ENCODE measurements around the gene STAG3. TPM values are rescaled to one million over a fixed set of nuclear protein-coding genes. Genes with fewer than 3 reads are reported as not detected.

The STAG3 gene
- total and polyA plus RNA-seq, 2 of the 8 experiments (the other 6 are each of a cell fraction or from before 2014, with no cell fraction given) = 1.3 to 3.3 TPM

DNA sequence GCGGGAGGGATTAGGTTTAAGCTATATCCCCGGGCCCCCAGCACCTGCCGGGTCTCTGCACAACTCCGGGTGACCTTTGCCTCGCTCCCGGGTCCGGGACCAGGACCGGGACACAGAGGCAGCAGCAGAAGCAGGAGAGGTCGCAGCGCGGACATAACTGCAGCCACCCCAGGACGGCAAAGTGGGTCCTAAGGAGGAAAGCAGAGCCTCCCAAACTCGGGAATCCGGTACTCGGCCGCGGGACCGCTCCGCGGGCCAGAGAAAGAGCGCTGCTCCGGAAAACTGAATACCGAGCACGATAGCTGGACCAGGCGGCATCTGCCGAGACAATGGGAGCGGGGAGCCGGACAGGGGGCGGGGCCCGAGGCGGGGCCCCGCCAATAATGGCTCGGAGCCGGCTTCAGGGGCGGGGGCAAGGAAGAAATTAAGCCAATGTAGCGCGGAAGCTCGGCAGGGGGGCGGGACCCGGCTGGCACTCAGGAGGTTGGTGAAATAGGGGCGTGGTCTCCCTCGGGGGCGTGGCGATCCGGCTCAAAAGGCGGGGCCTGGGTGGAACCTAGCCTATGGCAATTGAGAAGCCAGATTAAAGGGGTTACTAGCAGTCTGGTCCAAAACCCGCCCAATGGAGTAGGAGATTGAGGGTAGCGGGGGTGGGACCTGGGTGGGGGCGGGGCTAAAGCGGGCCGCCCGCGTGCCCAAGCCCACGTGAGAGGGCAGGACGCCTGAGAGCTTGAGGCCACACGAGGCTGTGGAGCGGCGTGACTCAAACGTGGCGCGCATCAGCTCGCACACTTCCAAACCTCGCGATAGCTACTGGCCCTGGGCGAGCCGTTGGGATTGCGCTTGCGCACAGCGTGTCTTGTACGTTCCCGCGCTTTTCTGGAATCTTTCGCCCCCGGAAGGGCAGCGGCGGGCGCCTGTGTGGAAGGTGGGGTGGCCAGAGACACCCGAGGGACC is at the start of gene STAG3, which contains the start of gene GPC2 (continued):
- TF ChIP-seq RNF2 (IDR thresholded peaks at IDR 0.05; ENCODE audit: borderline replicate concordance, low read depth, low read length, missing control alignments, poor library complexity, severe bottlenecking) (peak; percentile 77), PHF8 (conservative IDR thresholded peaks at IDR 0.05; ENCODE audit: low read depth, low read length) (peak; percentile 82), SIN3A (conservative IDR thresholded peaks at IDR 0.05 in 1 of 2, IDR thresholded peaks at IDR 0.05 in 1 of 2; ENCODE audit: low read depth in 1 of 2, low read length in 2 of 2) (peak; percentile 44 to 46; a peak in 1 of 4 replicates), POLR2A (IDR thresholded peaks at IDR 0.05; ENCODE audit: control extremely low read depth in 1 of 2, low read depth in 2 of 2, low read length in 2 of 2) (peak in 1 of 2 experiments; percentile 75; a peak in 2 of 3 replicates), BCL11A (IDR thresholded peaks at IDR 0.05; ENCODE audit: low read depth in 2 of 2, low read length in 2 of 2) (no peak), SP2 (IDR thresholded peaks at IDR 0.05; ENCODE audit: low read length) (peak; percentile 13; the same call in 1 of the 2 replicates), HDAC2 (IDR thresholded peaks at IDR 0.05; ENCODE audit: borderline replicate concordance in 1 of 2, low read depth in 2 of 2, low read length in 2 of 2) (no peak), TAF7 (optimal IDR thresholded peaks at IDR 0.05; ENCODE audit: borderline replicate concordance, low read depth, low read length) (no peak), ASH2L (IDR thresholded peaks at IDR 0.05; ENCODE audit: low read length) (peak; percentile 56), CREB1 (IDR thresholded peaks at IDR 0.05) (no peak), KDM4A (IDR thresholded peaks at IDR 0.05; ENCODE audit: low read depth, low read length, severe bottlenecking) (peak; percentile 57), SP1 (IDR thresholded peaks at IDR 0.05; ENCODE audit: low read depth, low read length) (peak; percentile 69), CHD2 (IDR thresholded peaks at IDR 0.05; ENCODE audit: low read length) (0 out of 2 replicates have a peak, but pooled peaks have one; percentile 15), TBP (IDR thresholded peaks at IDR 0.05; ENCODE audit: low read depth, low read length) (peak; percentile 58; the same call in 1 of the 2 replicates), TAF1 (IDR thresholded peaks at IDR 0.05; ENCODE audit: low read depth, low read length) (peak; percentile 78), SAP30 (IDR thresholded peaks at IDR 0.05; ENCODE audit: insufficient read depth, insufficient replicate concordance, low read length) (peak; percentile 53), SP4 (IDR thresholded peaks at IDR 0.05; ENCODE audit: low read length) (peak; percentile 54; the same call in 1 of the 2 replicates)
- TF ChIP-seq, protein P1, sequence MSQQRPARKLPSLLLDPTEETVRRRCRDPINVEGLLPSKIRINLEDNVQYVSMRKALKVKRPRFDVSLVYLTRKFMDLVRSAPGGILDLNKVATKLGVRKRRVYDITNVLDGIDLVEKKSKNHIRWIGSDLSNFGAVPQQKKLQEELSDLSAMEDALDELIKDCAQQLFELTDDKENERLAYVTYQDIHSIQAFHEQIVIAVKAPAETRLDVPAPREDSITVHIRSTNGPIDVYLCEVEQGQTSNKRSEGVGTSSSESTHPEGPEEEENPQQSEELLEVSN (IDR thresholded peaks at IDR 0.05) = peak; percentile 99
- TF ChIP-seq, protein P2, sequence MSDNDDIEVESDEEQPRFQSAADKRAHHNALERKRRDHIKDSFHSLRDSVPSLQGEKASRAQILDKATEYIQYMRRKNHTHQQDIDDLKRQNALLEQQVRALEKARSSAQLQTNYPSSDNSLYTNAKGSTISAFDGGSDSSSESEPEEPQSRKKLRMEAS (IDR thresholded peaks at IDR 0.05) = peak; percentile 100
- TF ChIP-seq, protein P3, sequence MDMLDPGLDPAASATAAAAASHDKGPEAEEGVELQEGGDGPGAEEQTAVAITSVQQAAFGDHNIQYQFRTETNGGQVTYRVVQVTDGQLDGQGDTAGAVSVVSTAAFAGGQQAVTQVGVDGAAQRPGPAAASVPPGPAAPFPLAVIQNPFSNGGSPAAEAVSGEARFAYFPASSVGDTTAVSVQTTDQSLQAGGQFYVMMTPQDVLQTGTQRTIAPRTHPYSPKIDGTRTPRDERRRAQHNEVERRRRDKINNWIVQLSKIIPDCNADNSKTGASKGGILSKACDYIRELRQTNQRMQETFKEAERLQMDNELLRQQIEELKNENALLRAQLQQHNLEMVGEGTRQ (IDR thresholded peaks at IDR 0.05; ENCODE audit: low read length) = peak; percentile 68

Data from H1 (cell line).